ENCODE results near the gene PCID2. TPM values are rescaled to one million over a fixed set of nuclear protein-coding genes. Genes with fewer than 3 reads are reported as not detected.

Gene PCID2
- total and polyA plus RNA-seq, 2 of the 13 experiments (the other 11 are each of a cell fraction or from before 2014, with no cell fraction given) = 65.0 to 111 TPM

DNA sequence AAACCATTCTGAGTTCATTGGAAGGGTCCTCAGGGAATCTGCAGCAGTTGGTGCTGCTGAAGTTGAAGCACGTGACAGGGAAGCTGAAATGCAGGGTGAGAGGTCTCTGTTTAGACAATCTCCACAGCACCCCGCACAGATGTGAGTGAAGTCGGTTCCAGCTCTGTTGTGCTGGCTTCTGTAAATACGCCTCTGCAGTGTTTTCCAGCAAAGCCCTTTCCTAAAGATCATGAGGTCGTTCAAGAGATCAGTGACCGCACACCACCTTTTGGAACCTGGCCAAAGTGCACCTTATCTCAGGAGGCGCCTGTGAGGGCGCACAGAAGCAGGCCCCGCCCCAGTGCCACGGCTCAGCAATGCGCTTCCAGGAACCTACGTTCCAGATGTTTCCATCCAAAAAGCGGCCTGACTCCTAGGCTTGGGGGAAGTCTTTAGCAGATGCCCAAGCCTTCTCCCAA lies 11.7 kb upstream of the PCID2 start (continued):
- TF ChIP-seq NR0B2 (CRISPR knock-in tag; IDR thresholded peaks at IDR 0.05) (no peak), POGZ (CRISPR knock-in tag; IDR thresholded peaks at IDR 0.05) (peak; percentile 83), ETV5 (CRISPR knock-in tag; IDR thresholded peaks at IDR 0.05; ENCODE audit: borderline replicate concordance) (no peak), ZBTB7A (CRISPR knock-in tag; IDR thresholded peaks at IDR 0.05) (no peak), ZNF441 (CRISPR knock-in tag; IDR thresholded peaks at IDR 0.05; ENCODE audit: borderline replicate concordance) (peak; percentile 87; the same call in 1 of the 2 replicates), ZNF563 (CRISPR knock-in tag; IDR thresholded peaks at IDR 0.05) (no peak), THYN1 (CRISPR knock-in tag; IDR thresholded peaks at IDR 0.05; ENCODE audit: borderline replicate concordance, low read depth) (no peak), HMGA1 (CRISPR knock-in tag; conservative IDR thresholded peaks at IDR 0.05) (no peak), ELF3 (CRISPR knock-in tag; IDR thresholded peaks at IDR 0.05) (peak; percentile 56; the same call in 1 of the 2 replicates), TEAD2 (CRISPR knock-in tag; IDR thresholded peaks at IDR 0.05) (no peak), CEBPG (CRISPR knock-in tag; IDR thresholded peaks at IDR 0.05) (no peak), RELA (CRISPR knock-in tag; IDR thresholded peaks at IDR 0.05) (no peak), ZNF160 (CRISPR knock-in tag; IDR thresholded peaks at IDR 0.05) (peak; percentile 54; the same call in 1 of the 2 replicates), RBM22 (optimal IDR thresholded peaks at IDR 0.05; ENCODE audit: low read length) (no peak), KLF11 (CRISPR knock-in tag; IDR thresholded peaks at IDR 0.05) (no peak), ZNF318 (CRISPR knock-in tag; IDR thresholded peaks at IDR 0.05) (no peak), CREB3 (CRISPR knock-in tag; IDR thresholded peaks at IDR 0.05) (no peak), ZFP1 (CRISPR knock-in tag; IDR thresholded peaks at IDR 0.05) (peak; percentile 47; the same call in 1 of the 2 replicates), GTF3A (CRISPR knock-in tag; conservative IDR thresholded peaks at IDR 0.05) (no peak), ZBTB14 (CRISPR knock-in tag; IDR thresholded peaks at IDR 0.05) (no peak)
- TF ChIP-seq, protein P1, sequence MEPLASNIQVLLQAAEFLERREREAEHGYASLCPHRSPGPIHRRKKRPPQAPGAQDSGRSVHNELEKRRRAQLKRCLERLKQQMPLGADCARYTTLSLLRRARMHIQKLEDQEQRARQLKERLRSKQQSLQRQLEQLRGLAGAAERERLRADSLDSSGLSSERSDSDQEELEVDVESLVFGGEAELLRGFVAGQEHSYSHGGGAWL (CRISPR knock-in tag; IDR thresholded peaks at IDR 0.05) = 0 out of 2 replicates have a peak, but pooled peaks have one; percentile 6

All from HepG2 (cell line).